IgD-negative memory B cell (primary cell): ENCODE results near the gene CDKL5. TPM values are rescaled to one million over a fixed set of nuclear protein-coding genes. Genes with fewer than 3 reads are reported as not detected.

Experiments
- H3K27ac Mint-ChIP-seq, 3 donors: one replicate each; pipeline ENCODE4 v1.8.0; 2020 to 2022; ENCODE audit warnings: mild to moderate bottlenecking in 3 of 3, mixed read lengths in 3 of 3, moderate library complexity in 1 of 3
- H3K27me3 Mint-ChIP-seq: one replicate; pipeline ENCODE4 v1.8.0; 2021; ENCODE audit warnings: mixed read lengths
- H3K36me3 Mint-ChIP-seq: one replicate; pipeline ENCODE4 v1.8.0; 2020; ENCODE audit warnings: mild to moderate bottlenecking, mixed read lengths
- H3K4me1 Mint-ChIP-seq, 3 donors: one replicate each; pipeline ENCODE4 v1.8.0; 2020 to 2022; ENCODE audit warnings: mixed read lengths in 3 of 3, mild to moderate bottlenecking in 1 of 3
- H3K4me3 Mint-ChIP-seq, 4 donors: one replicate each; pipeline ENCODE4 v1.8.0; 2020 to 2022; ENCODE audit warnings: mild to moderate bottlenecking in 4 of 4, mixed read lengths in 4 of 4, moderate library complexity in 3 of 4
- H3K9me3 Mint-ChIP-seq, 3 donors: one replicate each; pipeline ENCODE4 v1.8.0; 2020 to 2021; ENCODE audit warnings: mixed read lengths in 3 of 3, mild to moderate bottlenecking in 1 of 3
- polyA plus RNA-seq: library from polyadenylated mRNA; unstranded; fragments of 300-500 nt; fragmentation: Illumina TruSeq; gene quantifications from one replicate; pipeline ENCODE4 v1.2.3, GENCODE V29; 2021

Gene CDKL5
- polyA plus RNA-seq, 1 donor from 2014 or later: 0.89 TPM

DNA sequence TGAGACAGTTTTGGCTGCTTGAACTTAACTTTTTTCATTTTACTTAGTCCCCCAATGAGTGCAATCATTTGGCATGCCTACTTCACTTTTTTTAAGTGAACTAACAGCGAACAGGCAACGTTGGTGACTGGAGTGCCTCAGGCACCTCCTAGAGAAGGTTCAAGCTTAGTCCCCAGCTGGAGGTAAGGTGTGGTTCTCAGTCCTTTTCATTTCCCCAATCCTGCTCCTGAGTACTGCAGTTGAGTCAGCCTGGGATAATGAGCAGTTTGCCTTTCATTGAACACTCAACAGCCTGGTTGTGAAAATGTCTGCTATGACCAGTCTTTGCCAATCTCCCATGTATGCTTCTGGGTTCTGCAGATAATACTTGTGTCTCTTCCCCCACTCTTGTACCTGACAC, 109.5 kb downstream of the CDKL5 start:
- Mint-ChIP-seq H3K36me3 (no peaks in the 10 kb centered on the region), H3K27me3 (peaks cover 1% of the 10 kb centered on the region), H3K4me3 (no peak overlapping the region), H3K27ac (no peak overlapping the region), H3K9me3 (no peaks in the 10 kb centered on the region), H3K4me1 (peaks cover 0 to 7% (median 4%) of the 10 kb centered on the region in 3 donors)

DNA sequence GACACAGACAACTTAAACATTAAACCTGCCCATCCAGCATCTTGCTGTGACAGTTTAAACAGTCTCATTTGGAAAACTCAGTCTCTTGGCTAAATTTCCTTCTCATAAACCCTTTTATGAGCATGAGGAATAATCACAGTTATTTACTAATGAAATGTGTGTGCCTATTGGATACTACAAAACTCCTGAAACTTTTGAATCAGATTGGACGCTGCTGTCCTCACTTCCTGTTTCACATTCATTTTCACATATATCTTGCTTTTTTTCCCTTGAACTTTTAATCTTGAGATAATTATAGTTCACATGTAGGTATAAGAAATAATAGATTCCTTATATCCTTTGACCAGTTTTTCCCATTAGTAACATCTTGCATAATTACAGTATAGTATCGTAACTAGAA, 111.7 kb downstream of the CDKL5 start:
- H3K27ac Mint-ChIP-seq: no peak overlapping the region
- H3K4me1 Mint-ChIP-seq: peaks cover 0 to 7% (median 6%) of the 10 kb centered on the region in 3 donors
- no peaks in the 10 kb centered on the region for H3K9me3 Mint-ChIP-seq
- H3K36me3 Mint-ChIP-seq: no peaks in the 10 kb centered on the region
- H3K4me3 Mint-ChIP-seq: peak overlapping the region in 1 of 4 donors; percentile 36
- peaks cover 2% of the 10 kb centered on the region for H3K27me3 Mint-ChIP-seq

DNA sequence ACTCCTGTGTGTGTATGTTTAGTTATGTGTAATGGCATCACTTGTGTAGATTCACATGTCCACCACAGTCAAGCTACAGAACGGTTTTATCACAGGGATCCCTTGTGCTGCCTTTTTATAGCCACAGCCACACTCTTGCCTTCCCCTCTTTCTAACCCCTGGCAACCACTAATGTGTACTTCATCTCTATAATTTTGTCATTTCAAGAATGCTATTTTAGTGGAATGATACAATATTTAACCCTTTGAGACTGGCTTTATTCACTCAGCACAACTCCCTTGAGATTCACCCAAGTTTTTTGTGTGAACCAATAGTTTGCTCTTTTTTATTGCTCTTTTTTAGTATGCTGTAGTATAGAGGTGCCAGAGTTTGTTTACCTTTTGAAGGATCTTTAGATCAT, 112.1 kb downstream of the CDKL5 start:
- H3K27me3 Mint-ChIP-seq: peaks cover 1% of the 10 kb centered on the region
- no peaks in the 10 kb centered on the region for H3K36me3 Mint-ChIP-seq
- peak overlapping the region in 1 of 3 donors; percentile 33 for H3K27ac Mint-ChIP-seq
- peaks cover 0 to 7% (median 6%) of the 10 kb centered on the region in 3 donors for H3K4me1 Mint-ChIP-seq
- peak overlapping the region in 1 of 4 donors; percentile 36 for H3K4me3 Mint-ChIP-seq
- peaks cover 0 to 2% (median 0%) of the 10 kb centered on the region in 3 donors for H3K9me3 Mint-ChIP-seq

DNA sequence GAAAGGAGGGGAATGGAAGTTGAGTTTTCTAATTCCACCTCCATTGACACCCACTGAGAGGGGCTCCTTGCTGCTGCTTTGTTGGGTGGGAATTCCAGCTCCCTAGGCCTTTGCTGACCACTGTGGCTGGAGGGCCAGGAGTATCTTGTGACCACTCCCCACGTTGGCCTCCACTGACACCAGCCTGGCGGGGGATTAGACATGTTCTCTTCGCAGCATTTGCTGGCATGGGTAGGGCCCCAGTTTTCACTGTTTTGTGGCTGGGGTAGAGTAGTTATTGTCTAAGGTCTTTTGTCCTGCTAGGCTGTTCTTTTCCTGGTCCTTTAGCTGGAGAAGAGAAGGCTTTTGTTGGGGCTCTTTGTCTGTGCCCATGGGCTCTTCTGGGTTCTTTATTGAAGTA, 116.7 kb downstream of the CDKL5 start:
- Mint-ChIP-seq H3K9me3 (peaks cover 0 to 2% (median 0%) of the 10 kb centered on the region in 3 donors), H3K36me3 (no peaks in the 10 kb centered on the region), H3K4me1 (peaks cover 0 to 6% (median 5%) of the 10 kb centered on the region in 3 donors), H3K4me3 (no peak overlapping the region), H3K27ac (no peak overlapping the region), H3K27me3 (peaks cover 4% of the 10 kb centered on the region)

DNA sequence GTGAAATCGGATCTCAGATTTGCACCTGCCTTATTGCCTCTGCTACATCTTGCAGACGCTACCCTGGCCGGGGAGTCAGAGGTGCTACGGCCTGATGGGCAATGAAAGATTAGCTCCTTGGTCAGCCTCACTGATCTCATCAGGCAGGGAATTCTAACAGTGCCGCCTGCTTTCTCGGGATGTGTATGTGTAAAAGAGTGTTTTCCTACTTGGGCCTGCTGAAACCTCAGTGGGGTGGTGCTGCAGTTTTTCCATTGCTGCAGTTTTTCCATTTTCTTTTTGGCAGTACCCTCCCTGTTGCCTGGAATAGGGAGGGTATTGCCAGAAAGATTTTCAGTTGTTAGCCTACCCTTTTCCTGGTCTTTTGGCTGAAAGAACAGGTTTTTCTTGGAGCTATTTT, 117.5 kb downstream of the CDKL5 start:
- Mint-ChIP-seq H3K4me1 (peaks cover 0 to 2% (median 0%) of the 10 kb centered on the region in 3 donors), H3K27me3 (peaks cover 4% of the 10 kb centered on the region), H3K4me3 (no peak overlapping the region), H3K27ac (no peak overlapping the region), H3K36me3 (no peaks in the 10 kb centered on the region), H3K9me3 (peaks cover 0 to 2% (median 0%) of the 10 kb centered on the region in 3 donors)

DNA sequence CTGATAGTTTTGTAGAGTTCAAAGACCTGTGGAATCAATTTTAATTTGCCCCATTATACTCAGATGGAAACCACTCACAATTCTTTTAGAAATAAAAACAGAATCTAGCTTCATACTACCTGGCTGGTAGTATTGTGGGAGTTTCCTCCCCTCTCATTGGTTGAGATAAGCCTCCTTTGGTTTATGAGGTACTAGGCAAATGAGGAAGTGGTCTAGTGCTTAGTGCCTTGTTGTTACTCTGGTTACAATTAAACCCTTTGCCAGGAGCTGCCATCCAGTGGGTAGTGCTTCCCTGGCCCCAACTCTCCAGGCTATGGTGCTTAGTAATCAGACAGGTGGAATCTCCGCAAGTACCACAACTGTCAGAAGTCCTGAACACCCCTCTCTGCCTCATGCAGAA, 118.3 kb downstream of the CDKL5 start:
- peaks cover 4% of the 10 kb centered on the region for H3K27me3 Mint-ChIP-seq
- H3K36me3 Mint-ChIP-seq: no peaks in the 10 kb centered on the region
- no peak overlapping the region for H3K4me3 Mint-ChIP-seq
- H3K9me3 Mint-ChIP-seq: peaks cover 0 to 4% (median 0%) of the 10 kb centered on the region in 3 donors
- H3K27ac Mint-ChIP-seq: no peak overlapping the region
- H3K4me1 Mint-ChIP-seq: peaks cover 0 to 2% (median 0%) of the 10 kb centered on the region in 3 donors

DNA sequence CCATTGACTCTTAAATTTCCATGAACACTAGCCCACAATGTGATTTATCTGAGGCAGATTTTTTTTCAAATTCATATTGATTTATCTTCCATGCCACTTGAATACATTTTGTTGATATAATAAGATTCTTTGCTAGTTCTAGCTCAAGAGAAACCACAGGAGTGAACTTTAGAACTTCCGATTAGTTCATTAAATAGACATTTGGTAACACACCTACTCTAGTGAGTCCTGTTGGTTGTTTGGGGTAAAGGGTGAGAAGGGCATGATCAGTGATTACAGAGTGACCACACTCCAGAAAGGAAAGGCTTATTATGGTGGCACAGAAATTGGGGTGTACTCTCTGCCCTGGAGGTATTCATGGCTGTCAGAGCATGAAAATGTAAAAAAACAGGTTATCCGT, 120.4 kb downstream of the CDKL5 start:
- Mint-ChIP-seq H3K36me3 (no peaks in the 10 kb centered on the region), H3K27ac (no peak overlapping the region), H3K4me1 (peaks cover 0 to 5% (median 0%) of the 10 kb centered on the region in 3 donors), H3K9me3 (peaks cover 0 to 4% (median 0%) of the 10 kb centered on the region in 3 donors), H3K4me3 (no peak overlapping the region), H3K27me3 (peaks cover 4% of the 10 kb centered on the region)

DNA sequence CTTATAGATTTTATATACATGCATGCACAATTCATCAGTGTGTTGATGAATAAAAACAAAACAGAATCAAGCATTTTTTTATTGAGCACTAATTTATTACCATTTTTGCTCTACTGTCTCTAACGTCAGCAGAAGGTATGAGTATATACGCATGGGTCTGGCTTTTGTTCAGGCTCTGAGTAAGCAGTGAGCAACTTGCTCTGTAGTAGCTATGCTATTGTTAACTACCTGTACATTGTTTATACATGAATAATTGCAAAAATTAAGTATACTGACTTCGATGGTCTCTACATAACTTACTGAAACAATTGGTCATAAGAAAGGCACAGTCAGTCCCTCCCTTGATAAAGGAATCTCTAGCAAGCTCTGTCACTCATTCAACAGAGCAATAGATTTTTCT, 123.6 kb downstream of the CDKL5 start:
- Mint-ChIP-seq H3K4me1 (peaks cover 0 to 3% (median 0%) of the 10 kb centered on the region in 3 donors), H3K36me3 (no peaks in the 10 kb centered on the region), H3K27me3 (peaks cover 3% of the 10 kb centered on the region), H3K4me3 (no peak overlapping the region), H3K27ac (no peak overlapping the region), H3K9me3 (peaks cover 0 to 5% (median 0%) of the 10 kb centered on the region in 3 donors)

DNA sequence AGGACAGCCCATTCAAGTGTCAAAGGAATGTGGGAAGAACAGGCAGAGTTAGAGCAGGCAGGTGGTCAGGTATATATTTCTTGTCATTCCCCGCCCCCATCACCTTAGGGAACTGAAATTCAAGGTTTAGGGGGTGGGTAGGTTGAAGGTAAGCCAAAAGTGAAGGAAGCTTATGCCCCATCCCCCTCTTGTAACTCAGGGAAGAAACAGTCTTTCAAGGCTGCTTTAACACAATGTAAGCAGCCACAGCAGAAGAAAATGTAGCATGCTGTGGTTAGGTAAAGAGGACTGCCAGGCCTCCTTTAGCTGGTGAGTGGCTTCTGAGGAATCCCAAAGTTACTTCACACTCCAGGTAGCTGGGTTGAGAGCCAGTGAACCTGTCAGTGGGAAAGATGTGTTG, 124.2 kb downstream of the CDKL5 start:
- H3K9me3 Mint-ChIP-seq: peaks cover 0 to 5% (median 0%) of the 10 kb centered on the region in 3 donors
- H3K36me3 Mint-ChIP-seq: no peaks in the 10 kb centered on the region
- H3K27ac Mint-ChIP-seq: no peak overlapping the region

DNA sequence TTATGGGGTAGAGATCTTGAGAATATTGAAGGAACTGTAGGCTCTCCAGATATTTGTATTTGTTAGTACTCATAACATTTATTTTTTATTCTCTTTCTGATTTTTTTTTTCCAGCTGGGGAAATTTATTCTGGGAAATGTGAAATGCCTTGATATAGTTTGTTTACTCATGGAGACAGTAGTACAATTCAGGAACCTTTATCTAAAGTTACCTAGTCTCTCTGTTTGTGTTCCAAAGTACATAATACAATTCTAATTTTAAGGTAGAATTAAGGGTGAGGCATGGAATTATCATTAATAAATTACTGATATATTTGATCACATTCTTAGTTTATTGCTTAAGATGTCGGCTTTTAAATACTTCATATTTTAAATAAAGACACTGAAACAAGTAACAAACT, 132.5 kb downstream of the CDKL5 start:
- H3K4me1 Mint-ChIP-seq: no peaks in the 10 kb centered on the region
- no peaks in the 10 kb centered on the region for H3K36me3 Mint-ChIP-seq
- H3K4me3 Mint-ChIP-seq: no peak overlapping the region
- H3K27me3 Mint-ChIP-seq: peaks cover 2% of the 10 kb centered on the region
- no peaks in the 10 kb centered on the region for H3K9me3 Mint-ChIP-seq
- H3K27ac Mint-ChIP-seq: no peak overlapping the region

More for the DNA sequence above, 124.2 kb downstream of the CDKL5 start:
- Mint-ChIP-seq H3K4me1 (peaks cover 0 to 3% (median 0%) of the 10 kb centered on the region in 3 donors), H3K4me3 (no peak overlapping the region), H3K27me3 (peaks cover 3% of the 10 kb centered on the region)

DNA sequence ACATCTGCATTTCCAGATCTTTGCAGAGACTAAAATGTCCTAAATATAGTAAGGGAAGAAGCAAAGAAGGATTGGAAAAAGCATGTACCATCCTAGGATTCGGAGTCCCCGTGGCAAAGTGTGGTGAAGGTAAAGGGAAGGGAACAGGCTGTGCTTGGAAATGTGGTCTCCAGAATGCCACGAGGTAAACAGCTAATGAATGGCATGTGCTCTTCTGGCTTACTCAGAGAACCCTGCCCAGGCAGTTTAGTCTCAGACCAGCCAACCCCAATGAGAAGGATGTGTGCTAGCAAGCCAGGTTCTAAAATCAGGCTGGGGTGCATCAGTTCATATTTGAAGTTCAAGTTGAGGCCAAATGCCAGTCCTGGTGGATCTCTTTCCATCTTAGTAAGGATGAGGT, 133.4 kb downstream of the CDKL5 start:
- no peaks in the 10 kb centered on the region for H3K36me3 Mint-ChIP-seq
- no peak overlapping the region for H3K27ac Mint-ChIP-seq
- H3K27me3 Mint-ChIP-seq: peaks cover 2% of the 10 kb centered on the region
- H3K4me3 Mint-ChIP-seq: no peak overlapping the region
- H3K4me1 Mint-ChIP-seq: no peaks in the 10 kb centered on the region
- no peaks in the 10 kb centered on the region for H3K9me3 Mint-ChIP-seq

DNA sequence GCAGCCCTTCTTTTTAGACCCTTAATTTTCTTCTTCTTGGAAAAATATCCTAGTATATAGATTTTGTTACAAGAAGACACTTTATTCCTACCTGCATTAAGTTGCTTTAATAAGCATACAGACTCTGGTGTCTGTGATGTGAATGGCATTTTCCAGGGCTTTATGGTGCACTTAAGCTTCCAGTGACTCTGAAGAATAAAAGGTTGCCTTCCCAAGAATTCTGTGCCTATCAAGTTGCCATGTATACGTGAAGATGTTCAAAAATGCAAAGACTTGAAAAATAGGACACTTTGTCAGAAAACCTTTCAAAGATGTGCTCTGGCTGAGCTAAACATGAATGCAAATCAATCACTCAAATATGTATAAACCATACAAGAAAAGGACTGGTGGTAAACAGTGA, 135.6 kb downstream of the CDKL5 start:
- Mint-ChIP-seq H3K4me3 (no peak overlapping the region), H3K4me1 (no peaks in the 10 kb centered on the region), H3K9me3 (no peaks in the 10 kb centered on the region), H3K36me3 (no peaks in the 10 kb centered on the region), H3K27me3 (peaks cover 2% of the 10 kb centered on the region), H3K27ac (no peak overlapping the region)

DNA sequence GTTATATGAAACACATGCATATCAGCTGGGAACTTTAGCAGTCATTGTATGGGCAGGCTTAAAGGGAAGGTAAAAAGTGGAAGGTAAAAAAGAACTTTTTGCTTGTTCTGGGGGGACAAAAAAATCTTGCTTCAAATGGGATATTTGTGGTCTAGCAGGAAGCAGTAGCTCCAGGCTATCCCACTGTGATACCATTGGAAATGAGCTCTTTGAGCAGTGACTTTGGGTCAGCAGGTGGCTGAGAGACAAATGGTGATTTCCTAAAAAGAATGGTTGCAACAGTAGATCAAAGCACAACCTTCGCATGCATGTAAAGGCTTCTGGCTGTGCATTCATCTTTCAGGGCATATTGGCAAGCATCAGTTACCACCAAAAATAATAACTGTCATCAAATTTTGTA, 140.3 kb downstream of the CDKL5 start:
- Mint-ChIP-seq H3K4me1 (no peaks in the 10 kb centered on the region), H3K27ac (no peak overlapping the region), H3K27me3 (no peaks in the 10 kb centered on the region), H3K4me3 (no peak overlapping the region), H3K36me3 (no peaks in the 10 kb centered on the region), H3K9me3 (no peaks in the 10 kb centered on the region)

DNA sequence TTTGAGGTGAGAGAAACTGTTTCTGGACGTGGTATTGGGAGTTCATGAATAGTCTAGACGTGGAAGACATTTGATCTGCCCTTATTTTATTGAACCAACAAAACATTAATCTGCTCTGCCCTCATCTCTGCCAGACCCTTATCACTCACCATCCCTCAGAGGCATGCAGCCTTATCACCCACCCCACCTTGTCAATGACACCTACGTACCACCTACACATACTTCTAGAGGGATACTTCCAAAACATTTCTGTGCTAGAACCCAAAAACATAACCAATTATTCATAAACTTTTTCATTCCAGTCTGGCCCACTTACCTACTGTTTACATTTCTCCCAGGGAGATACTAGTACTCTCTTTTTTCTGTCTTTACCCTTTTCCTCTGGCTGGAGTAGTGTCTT, 141.3 kb downstream of the CDKL5 start:
- H3K4me3 Mint-ChIP-seq: no peak overlapping the region
- no peak overlapping the region for H3K27ac Mint-ChIP-seq
- H3K9me3 Mint-ChIP-seq: no peaks in the 10 kb centered on the region
- H3K36me3 Mint-ChIP-seq: no peaks in the 10 kb centered on the region
- H3K27me3 Mint-ChIP-seq: no peaks in the 10 kb centered on the region
- no peaks in the 10 kb centered on the region for H3K4me1 Mint-ChIP-seq

DNA sequence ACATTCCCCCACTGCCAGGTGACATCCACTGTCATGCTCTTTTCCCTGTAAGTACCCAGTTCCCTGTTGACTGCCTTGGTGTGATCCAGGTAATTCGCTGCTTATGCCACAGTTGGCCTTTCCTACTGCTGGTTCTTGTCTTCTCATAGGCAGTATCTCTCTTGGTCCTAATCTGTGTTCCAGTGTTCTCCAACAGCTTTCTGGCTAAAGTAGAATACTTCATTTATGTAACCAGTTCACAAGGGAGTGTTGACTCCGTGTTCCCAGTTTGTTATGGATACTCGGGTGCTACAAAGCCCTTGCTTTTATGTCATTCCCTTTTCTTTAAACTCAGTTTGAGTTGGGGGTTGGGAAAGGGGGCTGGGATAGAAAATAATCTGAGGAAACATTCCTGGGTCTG, 148.1 kb downstream of the CDKL5 start:
- Mint-ChIP-seq H3K9me3 (no peaks in the 10 kb centered on the region), H3K4me1 (no peaks in the 10 kb centered on the region), H3K27ac (no peak overlapping the region), H3K4me3 (no peak overlapping the region), H3K36me3 (peaks cover 1% of the 10 kb centered on the region), H3K27me3 (no peaks in the 10 kb centered on the region)

DNA sequence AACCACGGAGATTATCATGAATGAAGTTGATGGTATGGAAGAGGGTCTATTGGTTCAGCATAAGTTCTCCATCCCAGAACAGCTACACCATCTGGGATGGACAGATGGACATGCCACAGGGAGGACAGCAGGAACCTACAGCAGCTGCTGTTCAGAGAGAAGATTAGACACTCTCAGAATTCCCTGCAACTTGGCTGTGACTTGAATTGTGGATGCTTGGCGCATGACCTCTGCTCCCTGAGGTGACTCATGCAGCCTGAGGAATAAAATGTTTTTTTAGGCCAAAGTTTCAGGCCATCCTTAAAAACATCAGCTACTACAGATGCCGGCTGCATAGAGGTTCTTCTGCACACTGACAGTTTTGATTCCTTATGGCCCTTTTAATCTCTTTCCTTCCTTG, 149.2 kb downstream of the CDKL5 start:
- no peaks in the 10 kb centered on the region for H3K27me3 Mint-ChIP-seq
- no peaks in the 10 kb centered on the region for H3K9me3 Mint-ChIP-seq
- no peak overlapping the region for H3K4me3 Mint-ChIP-seq
- H3K4me1 Mint-ChIP-seq: no peaks in the 10 kb centered on the region
- no peak overlapping the region for H3K27ac Mint-ChIP-seq
- H3K36me3 Mint-ChIP-seq: peaks cover 1% of the 10 kb centered on the region

DNA sequence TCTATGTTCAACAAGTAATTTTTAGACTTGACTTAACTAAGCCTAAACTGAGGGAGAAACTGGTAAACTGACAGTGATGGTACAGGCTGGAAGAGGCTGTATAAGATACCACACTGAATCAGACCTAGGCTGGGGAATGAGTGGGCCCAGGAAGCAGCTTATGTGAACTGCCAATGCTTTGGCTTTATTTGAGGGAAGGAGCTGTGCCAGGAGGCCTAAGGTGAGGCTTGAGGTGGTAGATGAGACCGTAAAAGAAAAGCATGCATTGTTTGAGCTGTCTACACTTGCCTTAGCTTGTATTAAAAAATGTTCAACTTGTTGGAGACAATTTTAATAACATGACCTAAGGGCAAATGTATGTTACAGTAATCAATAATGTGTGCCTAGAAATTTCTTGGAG, 150.3 kb downstream of the CDKL5 start:
- no peaks in the 10 kb centered on the region for H3K9me3 Mint-ChIP-seq
- H3K27me3 Mint-ChIP-seq: no peaks in the 10 kb centered on the region
- H3K4me3 Mint-ChIP-seq: no peak overlapping the region
- peak overlapping the region in 1 of 3 donors; percentile 74 for H3K27ac Mint-ChIP-seq
- no peaks in the 10 kb centered on the region for H3K4me1 Mint-ChIP-seq
- peaks cover 1% of the 10 kb centered on the region for H3K36me3 Mint-ChIP-seq
